NCI-H1092 (cell line): ENCODE data around the gene OXGR1.
"Not testable (repeated sequence)": the region's sequence is repeated elsewhere in the genome, so short reads cannot be mapped to it uniquely, and the experiment has no call there.

Source experiments
- DNase-seq: peaks from one replicate; lab custom pipeline; 2025; lab: John Stamatoyannopoulos, UW

OXGR1 gene

DNA sequence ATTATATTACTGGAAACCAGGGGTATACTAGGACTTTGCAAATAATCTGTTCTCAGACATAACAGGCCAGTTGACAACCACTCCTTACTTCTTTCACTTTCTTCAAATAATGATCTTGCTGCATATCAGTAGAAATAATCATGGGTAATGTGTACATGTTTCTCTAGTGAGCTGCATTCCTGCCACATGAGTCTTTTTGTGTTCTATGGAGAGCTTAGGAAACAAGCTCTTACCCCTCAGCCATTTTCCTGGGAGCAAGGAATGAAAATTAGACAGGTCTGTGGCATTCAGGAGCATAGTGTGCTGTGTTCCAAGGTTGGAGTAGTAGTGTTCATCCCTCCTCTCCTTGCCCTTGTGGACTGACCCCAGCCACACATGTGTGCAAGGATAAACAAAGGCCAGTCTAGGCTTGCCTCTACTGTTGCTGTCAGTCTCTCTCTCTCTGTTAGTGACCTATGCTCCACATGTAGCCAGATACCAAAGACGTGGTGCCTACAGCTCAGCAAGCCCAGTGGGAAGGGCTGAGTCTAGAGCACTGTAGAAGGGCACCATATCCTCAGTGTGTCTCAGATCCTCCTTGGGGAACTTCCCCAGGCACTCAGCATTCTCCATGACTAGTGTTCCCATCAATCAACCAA, 11.5 kb upstream of the OXGR1 start:
- DNase-seq, result no peak

GRCh38 chr13:97004886-97005285, 10.6 kb upstream of the OXGR1 start:
- no peak for DNase-seq

GRCh38 chr13:97004096-97004876, 10.0 kb upstream of the OXGR1 start:
- DNase-seq, result no peak

GRCh38 chr13:97003071-97003470, 8.8 kb upstream of the OXGR1 start:
- no peak for DNase-seq

GRCh38 chr13:97002581-97002980, 8.3 kb upstream of the OXGR1 start:
- DNase-seq, result no peak

GRCh38 chr13:97001636-97002035, 7.4 kb upstream of the OXGR1 start:
- no peak for DNase-seq

- no peak for DNase-seq
These were observed 6.1 kb upstream of the OXGR1 start for GRCh38 chr13:97000295-97000925.

GRCh38 chr13:96999091-96999490, 4.8 kb upstream of the OXGR1 start:
- no peak for DNase-seq

GRCh38 chr13:96998051-96998450, 3.8 kb upstream of the OXGR1 start:
- no peak for DNase-seq

DNA sequence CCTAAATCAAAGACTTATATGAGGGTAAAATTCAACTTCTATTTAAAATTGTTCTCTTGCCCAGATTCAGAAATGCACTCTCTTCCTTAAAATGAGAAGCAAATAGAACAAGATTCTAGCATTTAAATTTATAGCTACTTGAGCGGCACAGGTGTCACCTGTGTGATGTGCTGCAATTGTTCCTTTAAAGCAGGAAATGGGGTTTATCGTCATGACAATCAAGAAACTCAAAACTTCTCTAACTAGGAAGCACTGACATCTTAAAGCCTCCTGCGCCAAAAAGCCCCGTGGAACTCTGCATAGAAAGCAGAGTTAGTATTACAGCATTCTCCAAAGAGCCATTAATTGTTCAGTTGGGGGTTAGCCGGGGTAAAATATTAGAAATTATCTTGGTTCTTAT, 2.6 kb upstream of the OXGR1 start:
- DNase-seq, result no peak

DNA sequence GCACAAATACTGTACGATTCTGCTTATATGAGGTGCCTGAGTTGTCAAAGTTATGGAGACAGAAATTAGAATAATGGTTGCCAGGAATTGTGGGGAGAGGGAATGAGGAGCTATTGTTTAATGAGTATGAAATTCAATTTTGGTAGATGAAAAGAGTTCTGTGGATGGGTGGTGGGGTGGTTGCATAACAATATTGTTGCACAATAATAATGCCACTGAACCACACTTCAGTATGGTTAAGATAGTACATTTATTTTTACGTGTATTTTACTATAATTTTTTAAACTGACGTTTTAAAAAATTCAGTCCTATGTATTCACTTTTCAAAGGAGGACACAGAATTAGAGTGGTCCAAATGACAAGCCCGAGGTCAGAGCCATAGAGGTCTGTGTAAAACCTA, 1.8 kb upstream of the OXGR1 start:
- no peak for DNase-seq

DNA sequence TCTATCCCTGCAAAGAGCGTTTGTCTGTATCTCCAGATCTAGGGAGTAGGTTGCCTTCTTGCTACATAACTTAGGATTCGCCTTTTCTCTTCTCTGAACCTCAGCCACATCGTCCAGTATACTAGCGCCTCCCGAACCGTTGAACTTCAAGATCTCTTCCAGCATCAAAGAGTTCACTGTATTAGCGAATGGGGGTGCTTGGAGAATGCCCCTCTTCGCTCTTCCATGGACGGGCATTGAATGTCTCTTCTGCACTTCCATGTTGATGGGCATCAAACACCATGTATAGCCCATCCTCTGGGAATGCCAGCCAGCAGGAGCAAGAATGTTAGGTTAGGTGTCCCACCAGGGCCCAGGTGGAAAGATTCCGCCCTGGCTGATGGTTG, 575 bp upstream of the OXGR1 start:
- DNase-seq, result no peak

DNA sequence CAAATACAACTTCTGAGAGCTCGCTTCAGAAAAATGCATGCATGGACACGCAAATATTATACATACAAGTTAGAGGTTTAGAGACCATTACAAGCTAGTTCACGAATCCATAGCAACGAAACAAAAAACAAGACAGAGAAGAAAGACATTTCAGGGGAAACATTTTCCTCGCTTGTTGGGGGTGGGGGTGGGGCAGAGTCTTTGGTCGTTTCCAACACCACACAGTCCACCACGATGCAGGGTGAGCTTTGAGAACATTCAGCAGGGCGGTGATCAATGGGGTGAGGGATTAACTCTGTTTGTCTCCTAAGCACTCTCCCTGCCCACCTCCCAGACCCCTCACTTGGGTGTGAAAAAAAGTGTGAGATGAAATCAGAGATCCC, 651 bp downstream of the OXGR1 start:
- no peak for DNase-seq

GRCh38 chr13:96992633-96993032, 1.6 kb downstream of the OXGR1 start:
- no peak for DNase-seq

DNA sequence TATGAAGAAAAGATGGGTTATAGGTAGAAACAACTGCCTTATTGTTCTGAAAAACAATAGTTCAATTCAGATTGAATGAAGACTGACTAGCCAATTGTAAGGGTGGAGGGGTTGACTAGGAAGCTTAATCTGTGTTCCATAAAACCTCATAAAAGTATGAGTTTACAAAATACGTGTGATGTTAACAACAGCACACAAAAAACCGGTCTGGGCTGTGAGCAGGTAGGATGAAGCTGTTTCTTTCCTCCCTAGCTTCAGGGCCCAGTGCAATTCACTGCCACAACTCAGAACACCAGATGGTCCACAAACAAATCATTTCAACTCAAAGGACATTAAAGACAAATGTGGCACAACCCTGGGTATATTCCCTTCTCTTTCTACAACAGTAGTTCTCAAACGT, 3.2 kb downstream of the OXGR1 start:
- no peak for DNase-seq

DNA sequence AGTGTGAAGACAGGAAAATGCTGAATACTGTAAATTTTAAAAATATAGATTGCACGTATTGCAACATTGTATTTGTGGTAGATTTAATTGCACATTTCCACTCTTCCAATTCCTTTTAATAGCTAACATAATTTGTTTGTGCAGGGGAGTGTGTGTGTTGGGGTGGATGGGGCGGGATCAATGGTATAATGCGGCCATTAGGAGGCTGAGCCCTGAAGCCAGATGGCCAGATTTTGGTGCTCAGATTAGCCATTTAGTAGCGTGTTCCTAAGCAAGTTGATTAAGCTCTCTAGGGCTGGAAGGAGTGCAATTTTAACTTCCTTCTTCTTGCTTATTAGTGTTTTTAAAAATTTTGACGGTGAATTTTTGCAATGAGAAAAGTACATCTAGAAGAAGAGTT, 5.8 kb downstream of the OXGR1 start:
- DNase-seq, result no peak

DNA sequence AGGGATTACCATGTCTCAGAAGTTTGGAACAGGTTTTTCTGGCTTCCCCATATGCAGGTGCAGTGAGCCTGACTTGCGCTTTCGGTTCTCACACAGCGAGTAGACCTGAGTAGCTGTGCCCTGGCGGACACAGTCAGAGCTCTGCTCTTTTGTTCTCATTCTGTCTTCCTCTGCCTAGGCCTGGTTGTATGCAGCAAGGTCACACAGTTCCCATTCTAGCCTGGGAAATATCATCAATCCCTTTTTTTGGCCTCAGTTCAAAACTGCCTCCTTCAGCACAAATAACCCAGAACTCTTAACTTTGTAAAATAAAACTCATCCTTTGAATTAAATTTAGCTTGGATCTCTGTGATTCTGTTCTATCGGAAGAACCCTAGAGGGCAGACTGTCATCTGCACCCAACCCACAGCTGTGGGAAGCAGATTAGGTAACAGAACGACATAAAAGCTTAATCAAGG, 10.2 kb downstream of the OXGR1 start:
- no peak for DNase-seq

DNA sequence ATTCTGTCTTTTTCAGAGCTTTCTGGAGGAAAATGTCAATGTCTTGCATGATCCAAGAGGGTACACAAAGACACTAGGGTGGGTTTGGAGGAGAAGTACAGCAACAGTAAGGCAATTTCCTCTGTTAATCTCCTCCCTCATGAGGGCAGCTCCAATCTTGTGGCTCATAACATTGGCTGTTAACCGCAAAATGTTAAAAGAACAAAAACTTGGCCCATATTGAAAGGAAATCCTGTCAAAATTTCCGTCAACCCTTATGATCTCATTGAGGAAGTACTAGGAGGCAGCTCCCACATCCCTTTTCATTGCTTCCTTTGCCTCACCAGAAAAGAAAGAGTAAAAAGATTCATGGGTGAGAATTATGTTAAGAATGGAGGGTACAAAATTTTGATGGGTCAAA, 11.6 kb downstream of the OXGR1 start:
- DNase-seq, result no peak

- not testable (repeated sequence) for DNase-seq
These were observed 14.4 kb downstream of the OXGR1 start for GRCh38 chr13:96979861-96980260.

- no peak for DNase-seq
These were observed 26.2 kb downstream of the OXGR1 start for GRCh38 chr13:96968027-96968426.

GRCh38 chr13:96967248-96967745, 27.0 kb downstream of the OXGR1 start:
- DNase-seq, result no peak

- DNase-seq, result no peak
These were observed 27.7 kb downstream of the OXGR1 start for GRCh38 chr13:96966415-96967102.
